HG03095 (cell line): ENCODE measurements around the gene TJP2.
"Not testable (repeated sequence)": the region's sequence is repeated elsewhere in the genome, so short reads cannot be mapped to it uniquely, and the experiment has no call there.

Source experiments
- ATAC-seq: cut with Tn5 transposase; IDR thresholded peaks from one replicate; pipeline ENCODE4 v1.9.1; 2021; ENCODE audit warnings: moderate library complexity; ENCODE audit not compliant: unreplicated experiment

Gene TJP2

GRCh38 chr9:69157751-69158466 lies 16.2 kb upstream of the TJP2 start:
- no peak for ATAC-seq

DNA sequence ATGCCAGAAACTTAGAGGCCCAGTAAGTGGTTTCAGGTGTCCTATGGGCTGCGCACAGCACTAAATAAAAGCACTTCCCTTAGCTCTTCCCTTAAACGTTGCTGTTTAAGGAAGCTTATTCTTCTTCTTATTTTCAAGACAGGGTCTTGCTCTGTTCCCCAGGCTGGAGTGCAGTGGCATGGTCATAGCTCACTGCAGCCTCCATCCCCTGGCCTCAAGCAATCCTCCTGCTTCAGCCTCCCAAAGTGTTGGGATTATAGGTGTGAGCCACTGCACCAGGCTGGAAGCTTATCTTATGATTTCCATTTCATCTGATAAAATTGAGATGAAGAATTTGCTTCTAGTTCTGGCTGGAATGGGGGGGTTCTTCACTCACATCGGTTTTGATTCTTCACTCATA lies 15.6 kb upstream of the TJP2 start:
- ATAC-seq, result no peak

DNA sequence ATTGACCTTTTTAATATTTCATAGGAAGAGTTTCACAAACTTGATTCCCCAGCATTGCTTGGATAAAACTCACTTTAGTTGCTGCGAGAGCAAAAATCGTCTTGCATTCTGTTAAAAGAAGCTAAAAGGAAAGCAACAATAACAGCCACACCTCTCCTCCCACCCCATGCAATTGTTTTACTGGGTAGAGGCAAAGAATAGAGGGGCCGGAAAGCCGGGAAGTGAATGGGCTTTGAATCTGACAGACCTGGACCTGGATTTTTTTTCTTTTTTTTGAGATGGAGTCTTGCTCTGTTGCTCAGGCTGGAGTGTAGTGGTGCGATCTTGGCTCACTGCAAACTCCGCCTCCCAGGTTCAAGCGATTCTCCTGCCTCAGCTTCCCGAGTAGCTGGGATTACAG lies 9.5 kb upstream of the TJP2 start:
- not testable (repeated sequence) for ATAC-seq

DNA sequence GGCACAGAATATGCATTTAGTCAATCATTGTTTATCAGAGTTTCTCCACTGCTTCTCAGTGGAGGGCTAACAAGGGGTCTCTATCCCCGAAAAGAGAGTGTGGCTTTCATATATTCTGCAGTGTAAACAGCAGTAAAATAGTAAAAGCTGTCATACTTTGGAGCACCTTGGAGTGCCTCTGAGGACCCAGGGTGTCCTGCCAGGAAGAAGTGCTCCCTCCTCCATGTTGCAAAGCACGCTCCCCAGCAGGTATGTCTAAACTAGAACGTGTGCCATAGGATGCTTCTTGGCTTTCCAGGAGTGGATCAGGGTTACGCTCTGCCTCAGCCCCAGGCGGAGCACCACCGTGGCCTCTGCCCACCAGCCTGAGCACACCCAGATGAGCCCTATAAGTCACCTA lies 8.5 kb upstream of the TJP2 start:
- ATAC-seq, result no peak

GRCh38 chr9:69168709-69169217 lies 5.3 kb upstream of the TJP2 start:
- ATAC-seq, result peak; percentile 43

DNA sequence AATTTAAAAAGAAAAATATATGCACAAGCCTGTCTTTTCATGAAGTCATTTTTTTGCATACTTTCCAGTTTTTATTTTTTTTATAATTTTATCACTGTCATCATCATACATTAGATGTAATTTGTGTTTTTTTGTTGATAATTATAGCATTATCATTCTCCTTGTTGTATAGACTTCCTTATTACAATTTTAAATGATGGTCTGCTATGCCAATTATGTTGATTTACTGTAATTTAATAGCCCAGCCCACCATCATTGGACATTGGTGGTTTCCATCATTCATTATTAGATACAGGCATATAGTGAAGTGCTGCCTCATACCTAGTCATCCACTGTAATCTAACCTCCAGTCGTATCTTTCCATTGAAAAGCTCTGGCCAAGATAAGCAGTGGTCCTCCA lies 3.8 kb upstream of the TJP2 start:
- ATAC-seq, result no peak

DNA sequence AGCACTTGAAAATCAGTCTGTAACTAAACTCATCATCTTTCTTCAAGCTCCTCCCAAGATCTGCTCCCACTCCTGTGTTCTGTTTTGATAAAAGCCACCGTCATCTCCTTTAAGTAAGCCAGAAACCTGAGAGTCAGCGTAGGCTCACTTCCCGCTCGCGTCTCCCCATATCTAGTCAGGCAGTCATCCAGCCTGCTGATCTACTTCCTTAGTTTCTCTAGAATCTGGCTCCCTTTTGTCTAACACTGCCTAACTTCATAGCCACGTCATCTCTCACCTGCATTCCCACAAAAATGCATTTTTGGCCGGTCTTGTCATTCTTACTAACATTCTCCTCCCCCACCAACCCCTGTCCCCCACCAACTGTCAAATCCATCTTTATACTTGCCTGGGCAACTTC lies 3.0 kb upstream of the TJP2 start:
- ATAC-seq, result no peak

- ATAC-seq, result no peak
These were observed 2.6 kb upstream of the TJP2 start for GRCh38 chr9:69171517-69171916.

DNA sequence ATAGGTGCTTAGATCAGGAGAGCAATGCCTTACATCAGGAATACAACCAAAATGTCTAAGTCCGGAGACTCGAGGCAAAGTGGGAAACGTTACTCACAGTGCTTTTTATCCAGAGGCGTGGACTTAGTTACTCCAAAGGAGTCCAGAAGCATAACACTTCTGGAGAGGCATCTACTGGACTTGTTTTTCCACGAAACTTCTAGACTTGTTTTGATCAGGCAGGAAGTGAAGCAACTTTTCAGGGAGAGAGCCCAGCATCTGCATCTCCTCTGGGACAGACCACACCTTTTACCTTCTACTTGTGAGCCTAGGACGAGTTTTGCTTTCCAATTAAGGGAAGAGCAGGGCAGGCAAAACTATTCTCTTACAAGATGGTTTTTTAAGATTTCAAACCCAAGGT lies 1.2 kb upstream of the TJP2 start:
- no peak for ATAC-seq

GRCh38 chr9:69173497-69173890 lies 583 bp upstream of the TJP2 start:
- no peak for ATAC-seq

DNA sequence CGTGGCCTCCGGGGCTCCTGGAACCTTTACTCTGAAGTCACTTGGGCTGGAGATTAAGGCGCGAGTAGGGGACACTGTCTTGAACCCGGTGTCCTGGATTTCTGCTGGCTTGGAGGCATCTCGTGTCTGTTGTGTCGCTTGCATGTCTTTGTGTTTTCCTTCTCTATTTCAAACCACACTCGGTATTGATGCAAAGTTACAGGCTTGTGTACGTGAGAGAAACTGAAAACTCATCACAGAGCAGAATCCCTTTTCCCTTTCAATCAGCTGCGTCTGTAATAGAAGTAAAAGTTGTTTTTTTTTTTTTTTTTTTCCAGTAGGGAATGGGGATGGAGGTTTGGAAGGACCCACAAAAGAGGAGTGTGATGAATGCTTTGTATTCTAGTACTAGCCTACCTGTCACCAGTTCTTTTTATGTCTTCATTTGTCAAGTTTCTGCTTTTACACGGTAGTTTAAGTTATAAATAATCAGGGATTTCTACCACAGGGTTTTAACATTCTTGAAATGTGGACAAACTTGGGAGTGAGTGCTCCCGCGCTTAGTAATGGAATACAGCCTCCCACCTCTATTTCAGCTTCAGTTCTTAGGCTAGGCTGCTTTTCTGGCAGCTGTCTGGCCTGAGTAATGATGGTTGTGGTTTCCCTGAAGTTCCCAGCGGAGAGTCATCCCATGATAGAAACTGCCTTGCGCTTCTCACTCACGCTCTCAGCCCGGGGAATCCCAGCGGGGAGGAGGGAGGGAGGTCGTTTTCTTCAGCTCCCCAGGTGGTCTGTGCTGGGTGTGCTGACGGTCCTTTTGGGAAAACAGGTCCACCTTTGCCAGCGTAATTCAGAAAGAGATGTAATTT lies 763 bp downstream of the TJP2 start:
- ATAC-seq, result peak; percentile 59

- ATAC-seq, result peak; percentile 28
These were observed 1.4 kb downstream of the TJP2 start for GRCh38 chr9:69175486-69175885.

GRCh38 chr9:69176471-69177171 lies 2.5 kb downstream of the TJP2 start:
- ATAC-seq, result no peak

DNA sequence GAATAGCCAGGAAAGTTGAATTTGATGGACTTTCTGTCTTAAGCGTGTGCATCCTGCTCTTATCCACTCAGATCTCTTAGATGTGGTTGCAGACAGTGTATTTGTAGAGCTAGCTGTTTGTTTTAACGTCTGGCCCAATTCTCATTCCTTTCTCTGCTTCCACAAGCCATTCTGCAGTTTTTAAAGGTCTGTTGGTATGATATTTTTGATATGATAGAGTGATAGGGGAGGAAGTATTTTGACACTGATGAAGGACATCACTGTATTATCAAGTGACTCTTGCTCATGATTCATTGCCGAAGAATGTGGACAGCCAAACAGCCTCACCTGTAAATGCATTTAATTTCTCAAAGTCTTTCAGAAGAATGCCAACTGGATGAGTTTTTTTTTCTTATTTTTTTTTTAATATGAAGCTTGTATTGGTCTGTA lies 4.5 kb downstream of the TJP2 start:
- no peak for ATAC-seq

DNA sequence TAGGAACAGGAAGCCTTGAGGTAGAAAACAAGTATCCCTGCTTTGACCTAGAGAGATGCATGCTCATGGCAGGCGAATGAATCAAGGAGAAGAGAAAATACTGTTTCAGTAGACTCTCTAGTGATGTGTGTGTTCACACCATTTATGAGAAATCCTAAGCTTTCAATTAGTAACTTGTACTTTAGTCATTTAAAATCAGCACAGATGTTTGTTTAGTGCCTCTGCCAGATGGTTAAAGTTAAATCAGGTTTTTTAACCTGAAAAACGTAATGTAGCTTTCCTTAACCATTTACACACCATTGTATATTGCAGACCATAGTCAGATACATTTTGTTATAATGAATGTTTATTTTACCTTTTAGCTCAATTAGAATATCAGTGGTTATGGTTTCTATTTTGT lies 5.0 kb downstream of the TJP2 start:
- no peak for ATAC-seq

DNA sequence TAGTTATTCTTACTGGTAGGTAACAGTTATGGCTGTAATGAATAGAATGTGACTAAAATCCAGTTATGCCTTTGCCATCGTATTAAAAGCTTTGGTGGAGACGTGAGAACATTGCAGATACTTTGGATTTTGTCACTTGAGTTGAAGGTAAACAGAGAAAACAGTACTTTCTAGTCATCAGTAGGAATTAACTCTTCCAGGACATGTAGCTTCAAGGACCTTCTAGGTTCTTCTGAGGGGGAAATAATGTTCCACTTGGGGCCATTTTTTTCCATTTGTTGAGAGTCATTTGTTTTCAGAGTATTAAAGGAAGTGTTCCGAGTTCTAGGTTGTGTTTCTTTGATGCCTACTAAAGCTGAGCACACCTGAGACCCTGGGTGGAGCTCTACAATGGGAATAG lies 6.1 kb downstream of the TJP2 start:
- ATAC-seq, result no peak

- no peak for ATAC-seq
These were observed 6.6 kb downstream of the TJP2 start for GRCh38 chr9:69180670-69181069.

GRCh38 chr9:69181908-69182353 lies 7.9 kb downstream of the TJP2 start:
- no peak for ATAC-seq

DNA sequence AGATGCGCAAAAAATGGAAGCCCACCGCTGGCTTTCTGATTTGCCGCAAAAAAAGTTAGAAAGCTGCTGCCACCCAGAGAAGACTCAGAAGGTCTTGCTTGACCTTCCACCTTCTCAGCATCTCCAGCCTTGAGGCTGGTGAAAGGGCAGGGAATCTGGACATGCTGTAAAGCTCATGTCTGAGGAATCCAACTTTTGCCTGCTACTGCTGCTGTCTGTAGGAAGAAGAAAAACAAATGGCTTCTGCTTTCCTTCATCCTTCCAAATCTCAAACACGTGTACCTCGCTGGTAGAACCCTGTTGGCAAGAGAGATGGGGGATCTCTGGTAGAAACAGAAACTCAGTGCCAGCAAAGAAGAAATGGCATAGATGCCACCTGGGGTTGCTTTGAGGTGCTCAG lies 10.2 kb downstream of the TJP2 start:
- no peak for ATAC-seq

DNA sequence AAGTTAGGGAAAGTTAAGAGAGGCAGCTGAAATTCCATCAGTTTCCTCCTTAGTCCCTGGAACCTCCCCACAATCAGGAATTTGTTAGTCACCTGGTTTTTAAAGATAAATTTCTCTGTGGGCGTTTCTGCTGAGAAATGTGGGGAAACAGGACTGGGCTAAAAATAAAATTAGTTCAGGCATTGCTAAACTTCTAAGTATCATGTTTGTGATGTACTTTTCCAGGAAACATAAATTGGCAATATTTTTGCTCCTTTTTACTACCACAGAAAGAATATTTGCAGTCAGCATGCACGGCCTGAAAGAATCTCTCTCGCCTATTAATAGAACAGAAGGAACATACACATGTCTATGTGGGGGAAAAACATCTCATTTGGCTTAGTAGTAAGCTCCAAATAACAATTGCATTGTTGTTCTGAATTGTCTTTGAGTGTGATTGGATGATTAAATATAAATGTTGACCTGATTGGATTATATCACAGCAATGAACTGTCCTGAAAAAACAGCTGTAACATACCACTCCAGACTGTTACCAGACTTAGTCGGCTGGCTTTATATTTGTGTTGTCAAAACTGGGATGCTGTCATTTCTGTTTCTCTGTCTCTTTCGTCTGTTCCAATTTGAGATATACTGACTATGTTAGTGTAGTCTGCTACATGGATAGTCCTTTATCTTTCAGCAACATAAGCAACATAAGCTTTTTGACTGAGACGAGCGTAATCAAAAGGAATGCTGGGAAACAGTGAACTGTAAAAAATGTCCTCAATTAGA lies 12.9 kb downstream of the TJP2 start:
- no peak for ATAC-seq

DNA sequence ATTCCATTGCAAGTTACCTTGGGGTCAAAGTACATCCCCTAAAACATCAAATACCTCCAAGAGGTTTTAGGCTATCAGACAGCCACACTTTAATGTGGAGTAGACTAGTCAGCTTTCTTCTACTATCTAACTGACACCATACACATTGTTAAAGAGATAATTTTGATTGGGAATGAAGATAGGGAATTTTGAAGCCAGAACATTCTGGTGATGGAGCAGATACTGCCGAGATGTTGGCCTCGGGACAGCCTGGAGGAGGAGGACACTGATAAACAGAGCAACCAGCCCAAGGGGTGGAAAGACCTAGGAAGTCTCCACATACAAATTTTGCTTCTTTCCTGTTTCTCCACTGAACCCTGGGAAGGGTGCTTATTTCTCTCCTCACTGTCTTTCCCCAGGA lies 14.9 kb downstream of the TJP2 start:
- ATAC-seq, result no peak
